C4-2B (cell line): ENCODE measurements around the gene TBC1D22A.

Experiments used
- H3K27ac ChIP-seq: fragments of 450-650 bp; 2 replicates; pipeline ENCODE4 v1.5.1; 2017
- ZFX ChIP-seq: fragments of 450-650 bp; IDR thresholded peaks from 2 replicates; pipeline ENCODE4 v1.6.1; 2017
- TF ChIP-seq, protein P1 (sequence below): fragments of 450-650 bp; conservative IDR thresholded peaks from 2 replicates; pipeline ENCODE4 v1.5.1; 2017; ENCODE audit warnings: mild to moderate bottlenecking

The TBC1D22A gene

DNA sequence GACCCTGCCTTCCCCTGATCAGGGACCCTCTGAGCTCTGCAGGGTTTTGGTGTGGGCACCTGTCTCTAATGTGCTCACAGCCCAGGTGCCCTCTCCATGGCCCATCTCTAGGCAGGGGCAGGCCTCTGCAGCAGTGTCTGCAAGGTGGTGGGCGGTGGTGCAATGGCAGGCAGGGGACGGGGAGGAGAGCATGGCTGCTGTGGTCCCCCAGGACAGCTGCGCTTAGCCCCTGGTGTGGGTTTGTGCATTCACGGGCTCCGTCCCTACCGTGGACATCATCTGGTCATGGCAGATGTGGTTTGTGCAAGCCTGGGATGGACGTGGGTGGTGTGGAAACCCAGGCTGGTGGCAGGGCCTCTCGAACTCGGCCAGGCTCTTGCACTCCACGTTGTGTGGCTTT is 443.1 kb downstream of the TBC1D22A start:
- TF ChIP-seq ZFX, result no peak
- TF ChIP-seq, protein P1, sequence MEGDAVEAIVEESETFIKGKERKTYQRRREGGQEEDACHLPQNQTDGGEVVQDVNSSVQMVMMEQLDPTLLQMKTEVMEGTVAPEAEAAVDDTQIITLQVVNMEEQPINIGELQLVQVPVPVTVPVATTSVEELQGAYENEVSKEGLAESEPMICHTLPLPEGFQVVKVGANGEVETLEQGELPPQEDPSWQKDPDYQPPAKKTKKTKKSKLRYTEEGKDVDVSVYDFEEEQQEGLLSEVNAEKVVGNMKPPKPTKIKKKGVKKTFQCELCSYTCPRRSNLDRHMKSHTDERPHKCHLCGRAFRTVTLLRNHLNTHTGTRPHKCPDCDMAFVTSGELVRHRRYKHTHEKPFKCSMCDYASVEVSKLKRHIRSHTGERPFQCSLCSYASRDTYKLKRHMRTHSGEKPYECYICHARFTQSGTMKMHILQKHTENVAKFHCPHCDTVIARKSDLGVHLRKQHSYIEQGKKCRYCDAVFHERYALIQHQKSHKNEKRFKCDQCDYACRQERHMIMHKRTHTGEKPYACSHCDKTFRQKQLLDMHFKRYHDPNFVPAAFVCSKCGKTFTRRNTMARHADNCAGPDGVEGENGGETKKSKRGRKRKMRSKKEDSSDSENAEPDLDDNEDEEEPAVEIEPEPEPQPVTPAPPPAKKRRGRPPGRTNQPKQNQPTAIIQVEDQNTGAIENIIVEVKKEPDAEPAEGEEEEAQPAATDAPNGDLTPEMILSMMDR, result no peak
- no peak overlapping the region for H3K27ac ChIP-seq

DNA sequence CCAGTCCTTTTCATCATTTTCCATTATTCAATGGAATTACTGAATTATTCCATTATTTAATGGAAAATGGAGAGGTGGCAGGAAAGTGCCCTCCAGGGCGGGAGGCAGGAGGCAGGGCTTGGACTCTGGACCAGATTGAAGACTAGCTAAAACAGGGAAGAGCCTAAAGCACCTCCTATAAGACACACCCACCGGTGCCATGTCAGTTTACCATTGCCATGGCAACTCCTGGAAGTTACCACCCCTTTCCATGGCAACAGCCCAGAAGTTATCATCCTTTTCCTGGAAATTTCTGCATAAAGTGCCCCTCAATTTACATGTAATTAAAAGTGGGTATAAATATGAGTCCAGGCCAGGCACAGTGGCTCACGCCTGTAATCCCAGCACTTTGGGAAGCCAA is 443.7 kb downstream of the TBC1D22A start:
- no peak for TF ChIP-seq ZFX
- TF ChIP-seq, protein P1, result no peak

DNA sequence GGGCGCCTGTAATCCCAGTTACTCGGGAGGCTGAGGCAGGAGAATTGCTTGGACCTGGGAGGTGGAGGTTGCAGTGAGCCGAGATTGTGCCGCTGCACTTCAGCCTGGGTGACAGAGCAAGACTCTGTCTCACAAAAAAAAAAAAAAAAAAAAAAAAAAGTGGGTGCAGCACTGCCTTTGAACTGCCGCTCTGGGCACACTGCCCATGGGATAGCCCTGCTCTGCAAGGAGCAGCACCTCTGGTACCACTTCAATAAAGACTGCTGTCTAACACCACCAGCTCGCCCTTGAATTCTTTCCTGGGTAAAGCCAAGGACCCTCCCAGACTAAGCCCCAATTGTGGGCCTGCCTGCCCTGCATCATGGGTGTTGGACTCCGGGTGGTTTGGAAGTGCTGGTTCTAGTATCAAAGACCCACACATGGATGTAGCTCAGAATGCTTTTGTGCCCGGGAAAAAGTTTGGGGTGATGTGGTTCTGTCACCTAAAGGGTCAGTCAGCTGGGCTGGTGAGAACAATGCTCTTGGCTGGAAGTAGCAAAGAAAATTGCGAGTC is 444.3 kb downstream of the TBC1D22A start:
- H3K27ac ChIP-seq, result no peak overlapping the region
- no peak for TF ChIP-seq ZFX
- TF ChIP-seq, protein P1, result no peak

More for the DNA sequence above, 443.7 kb downstream of the TBC1D22A start:
- no peak overlapping the region for H3K27ac ChIP-seq

DNA sequence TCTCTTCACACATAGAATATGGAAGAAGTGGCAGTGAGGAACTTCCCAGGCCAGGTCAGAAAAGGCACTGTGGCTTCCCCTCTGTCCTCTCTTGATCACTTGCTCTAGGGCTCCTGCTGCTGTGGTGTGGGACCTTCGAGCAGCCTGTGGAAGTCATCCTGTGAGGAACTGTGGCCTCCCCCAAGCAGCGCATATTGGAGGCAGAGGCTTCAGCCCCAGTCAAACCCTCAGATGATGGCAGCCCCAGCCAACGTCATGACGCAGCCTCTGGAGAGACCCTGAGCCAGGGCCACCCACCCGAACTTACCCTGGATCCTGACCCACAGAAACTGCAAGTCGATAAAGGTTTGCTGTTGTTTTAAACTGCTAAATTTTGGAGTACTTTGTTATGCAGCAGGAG is 444.9 kb downstream of the TBC1D22A start:
- H3K27ac ChIP-seq, result no peak overlapping the region

DNA sequence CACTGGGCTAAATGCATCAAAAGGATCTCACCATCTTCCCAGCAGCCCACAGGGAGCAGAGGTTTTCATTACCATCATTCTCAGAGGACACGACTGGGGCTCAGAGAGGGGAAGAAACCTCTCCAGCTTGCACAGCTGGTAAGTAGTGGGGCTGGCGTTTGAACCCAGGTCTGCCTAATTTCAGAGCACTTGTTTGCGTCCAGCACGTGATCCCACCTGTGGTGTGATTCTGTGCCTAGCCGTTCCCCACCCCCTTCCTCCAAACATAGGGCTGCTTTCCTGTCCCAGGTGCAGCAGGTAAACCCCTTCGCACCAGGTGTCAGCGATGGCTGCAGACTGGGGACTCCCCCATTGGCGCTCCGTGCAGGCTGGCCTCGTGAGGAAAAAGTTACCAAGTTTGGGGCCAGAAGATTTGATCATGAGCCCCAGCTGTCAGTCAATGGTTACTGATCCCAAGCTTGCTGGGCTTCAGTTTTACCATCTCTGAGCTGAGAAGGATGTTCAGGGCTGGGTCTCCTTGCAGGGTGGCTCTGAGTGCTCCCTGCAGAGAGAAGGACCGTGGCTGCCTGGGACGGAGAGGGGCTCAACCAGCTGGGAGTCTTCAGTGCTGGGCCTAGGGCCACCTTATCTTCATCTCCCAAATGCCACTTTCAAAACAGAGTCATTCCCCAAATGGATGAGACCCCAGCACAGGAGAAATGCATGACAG is 445.6 kb downstream of the TBC1D22A start:
- TF ChIP-seq ZFX, result no peak
- TF ChIP-seq, protein P1, result no peak
- no peak overlapping the region for H3K27ac ChIP-seq

More for the DNA sequence above, 444.9 kb downstream of the TBC1D22A start:
- TF ChIP-seq ZFX, result no peak
- TF ChIP-seq, protein P1, result no peak

DNA sequence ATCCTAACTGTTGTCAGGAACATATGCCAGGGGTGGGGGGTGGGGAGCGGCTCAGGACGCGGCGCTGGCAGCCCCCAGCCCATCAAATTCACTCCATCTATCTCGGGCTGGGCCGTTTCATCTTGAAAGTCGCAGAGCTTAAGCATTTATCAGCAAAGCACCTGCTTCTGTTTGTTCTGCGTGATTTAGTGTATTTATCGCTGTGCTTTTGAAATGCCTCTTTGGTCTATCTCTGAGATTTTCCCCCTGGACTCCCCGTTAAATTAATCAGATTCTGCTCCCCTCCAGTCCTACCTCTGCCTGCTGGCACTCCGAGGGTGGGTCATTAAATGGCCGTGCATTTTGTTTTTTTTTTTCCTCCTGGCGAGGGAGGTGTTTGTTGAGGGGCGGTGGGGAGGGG is 446.2 kb downstream of the TBC1D22A start:
- TF ChIP-seq ZFX, result no peak
- TF ChIP-seq, protein P1, result no peak
- H3K27ac ChIP-seq, result no peak overlapping the region

DNA sequence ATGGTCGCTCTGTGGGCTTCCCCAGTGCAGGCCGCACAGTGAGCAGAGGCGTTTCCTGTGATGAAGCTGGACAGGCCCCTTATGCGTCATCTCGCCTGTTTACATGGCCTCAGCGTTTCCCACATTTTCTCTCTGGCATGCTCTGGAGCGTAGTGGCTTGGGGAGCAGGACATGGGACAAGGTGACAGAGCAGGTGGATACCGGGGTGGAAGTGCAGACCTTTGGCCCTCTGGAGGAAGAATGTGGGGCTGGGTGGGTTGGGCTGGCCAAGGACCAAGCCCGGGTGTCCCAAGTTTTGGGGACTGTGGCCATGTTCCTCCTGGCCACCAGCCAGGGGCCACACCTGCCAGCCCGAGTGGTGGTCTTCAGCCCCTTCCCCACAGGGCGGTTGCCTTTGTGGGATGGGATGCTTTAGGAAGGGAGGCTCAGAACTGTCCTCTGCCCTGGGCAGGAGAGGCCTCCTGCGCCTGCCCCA is 446.6 kb downstream of the TBC1D22A start:
- H3K27ac ChIP-seq, result no peak overlapping the region
- TF ChIP-seq ZFX, result no peak
- TF ChIP-seq, protein P1, result no peak
